ES-I3 (cell line): ENCODE measurements around the gene HMCES.
A peak's percentile ranks its signal among the peaks of the same experiment; 100 is the strongest.
"Not testable (repeated sequence)": the region's sequence is repeated elsewhere in the genome, so short reads cannot be mapped to it uniquely, and the experiment has no call there.

Experiments
- H3K36me3 ChIP-seq: 2 replicates; pipeline ENCODE4 v1.6.1; 2013; ENCODE audit warnings: mild to moderate bottlenecking, low read length, control low read depth, moderate library complexity; ENCODE audit not compliant: insufficient read depth
- H3K4me1 ChIP-seq: 2 replicates; pipeline ENCODE4 v1.6.1; 2013; ENCODE audit warnings: mild to moderate bottlenecking, control low read depth, low read length; ENCODE audit not compliant: insufficient read depth
- H3K9ac ChIP-seq: 2 replicates; pipeline ENCODE4 v1.6.1; 2013; ENCODE audit warnings: low read depth, mild to moderate bottlenecking, low read length, moderate library complexity
- H3K9me3 ChIP-seq: 2 replicates; pipeline ENCODE4 v1.6.1; 2013; ENCODE audit warnings: mild to moderate bottlenecking, low read length, moderate library complexity; ENCODE audit not compliant: control insufficient read depth, insufficient read depth

Gene HMCES

DNA sequence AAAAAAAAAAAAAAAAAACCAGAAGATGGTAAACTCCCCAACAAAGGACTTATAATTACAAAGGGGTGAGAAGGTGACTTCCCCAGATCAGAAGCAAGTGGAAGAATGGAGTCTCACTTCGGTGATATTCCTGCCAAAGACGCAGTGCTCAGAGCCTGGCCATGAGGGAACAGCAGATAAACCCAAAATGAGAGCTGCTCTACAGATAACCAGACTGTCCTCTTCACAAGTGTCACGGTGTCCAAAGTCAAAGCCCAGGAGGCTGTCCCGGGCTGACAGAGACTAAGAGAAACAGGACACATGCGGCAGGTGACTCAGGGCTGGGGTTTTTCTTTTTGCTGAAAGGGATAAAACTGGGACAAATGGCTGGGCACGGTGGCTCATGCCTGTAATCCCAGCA, 48.8 kb downstream of the HMCES start:
- H3K9me3 ChIP-seq, result no peaks in the 10 kb centered on the region
- H3K4me1 ChIP-seq, result no peaks in the 10 kb centered on the region
- no peak overlapping the region for H3K9ac ChIP-seq
- no peaks in the 10 kb centered on the region for H3K36me3 ChIP-seq

DNA sequence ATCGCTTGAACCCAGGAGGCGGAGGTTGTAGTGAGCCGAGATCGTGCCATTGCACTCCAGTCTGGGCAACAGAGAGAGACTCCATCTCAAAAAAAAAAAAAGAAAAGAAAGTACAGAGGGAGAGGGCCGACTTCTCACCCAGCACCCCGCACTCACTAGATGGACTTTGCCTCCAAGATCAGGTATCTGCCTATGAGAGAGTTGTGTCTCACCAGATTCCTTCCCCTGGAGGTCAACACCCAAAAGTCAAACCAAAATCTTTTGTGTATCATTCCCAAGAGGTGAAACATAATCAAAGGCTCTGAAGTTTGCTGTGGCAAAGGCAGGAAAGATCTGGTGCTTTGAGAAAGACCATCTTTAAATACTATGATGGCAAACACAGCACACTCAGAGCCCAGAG, 51.2 kb downstream of the HMCES start:
- no peaks in the 10 kb centered on the region for H3K36me3 ChIP-seq
- H3K9me3 ChIP-seq, result no peaks in the 10 kb centered on the region
- no peak overlapping the region for H3K9ac ChIP-seq
- no peaks in the 10 kb centered on the region for H3K4me1 ChIP-seq

DNA sequence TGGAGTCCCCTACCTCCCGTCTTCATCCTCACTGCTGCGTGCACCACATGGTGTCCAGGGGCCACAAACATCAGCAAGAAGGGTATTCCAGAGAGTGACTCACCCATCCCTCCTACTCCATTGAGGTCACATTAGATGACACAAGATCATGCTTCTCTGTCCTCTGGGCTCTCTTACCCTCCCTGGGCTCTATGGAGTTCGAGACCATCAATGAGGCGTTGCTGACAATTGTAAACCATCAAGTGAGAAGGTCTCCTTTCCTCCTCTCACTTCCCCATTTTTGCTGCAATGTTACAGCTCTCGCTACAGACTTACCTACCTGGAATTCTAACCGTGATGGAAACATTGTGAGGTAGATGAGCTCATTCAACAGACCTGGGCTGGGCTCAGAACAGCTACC, 51.7 kb downstream of the HMCES start:
- no peaks in the 10 kb centered on the region for H3K4me1 ChIP-seq
- H3K36me3 ChIP-seq, result no peaks in the 10 kb centered on the region
- H3K9ac ChIP-seq, result no peak overlapping the region
- no peaks in the 10 kb centered on the region for H3K9me3 ChIP-seq

DNA sequence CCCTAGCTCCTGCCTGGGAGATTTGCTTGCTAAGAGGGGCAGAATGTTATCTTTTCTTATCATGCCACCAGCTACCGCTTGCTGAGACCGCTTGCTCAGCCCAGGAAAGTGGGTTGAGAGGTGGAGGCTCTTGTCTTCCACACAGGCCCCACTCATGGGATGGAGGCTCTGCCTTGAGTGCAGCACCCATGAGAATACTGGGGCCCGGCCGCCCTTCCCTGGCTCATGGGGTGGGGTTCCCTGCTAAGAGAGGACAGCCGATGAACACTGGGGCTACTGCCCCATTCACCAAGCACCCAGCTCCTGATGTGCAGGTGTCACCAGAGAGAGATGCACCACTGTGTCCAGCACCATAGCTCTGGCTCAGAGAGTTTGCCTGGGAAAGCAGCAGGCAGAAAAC, 55.2 kb downstream of the HMCES start:
- no peaks in the 10 kb centered on the region for H3K36me3 ChIP-seq
- H3K9me3 ChIP-seq, result no peaks in the 10 kb centered on the region
- no peak overlapping the region for H3K9ac ChIP-seq
- no peaks in the 10 kb centered on the region for H3K4me1 ChIP-seq

DNA sequence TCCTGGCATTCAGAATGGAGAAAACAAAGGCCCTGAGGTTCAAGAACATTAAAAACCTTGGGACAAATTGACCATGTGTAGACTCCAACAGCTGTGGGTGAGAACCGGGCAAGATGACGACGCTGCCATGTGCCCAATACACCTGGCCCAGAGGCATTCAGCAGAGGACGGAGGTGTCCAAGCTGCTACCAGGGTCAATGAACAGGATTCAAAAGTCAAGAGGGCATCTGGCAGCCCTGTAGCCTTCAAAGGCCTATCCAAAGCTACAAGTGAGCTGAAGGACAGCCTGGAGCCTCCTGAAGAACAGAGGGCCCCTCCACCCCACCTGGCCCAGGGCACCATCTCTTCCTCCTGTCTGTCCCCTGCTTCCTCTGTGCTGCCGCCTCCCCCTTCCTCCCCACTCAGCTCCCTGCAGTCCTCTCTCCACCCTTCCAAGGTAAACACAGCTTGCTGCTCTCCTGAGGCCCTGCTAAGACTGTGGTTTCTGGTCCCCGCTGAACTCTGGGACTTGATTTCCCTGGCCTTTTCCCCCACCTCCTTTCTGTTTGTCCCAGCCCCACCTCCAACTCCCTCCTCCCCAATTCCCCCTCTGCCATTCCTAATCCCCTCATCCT, 57.5 kb downstream of the HMCES start:
- Histone ChIP-seq H3K9ac (no peak overlapping the region), H3K36me3 (no peaks in the 10 kb centered on the region), H3K4me1 (no peaks in the 10 kb centered on the region), H3K9me3 (no peaks in the 10 kb centered on the region)

DNA sequence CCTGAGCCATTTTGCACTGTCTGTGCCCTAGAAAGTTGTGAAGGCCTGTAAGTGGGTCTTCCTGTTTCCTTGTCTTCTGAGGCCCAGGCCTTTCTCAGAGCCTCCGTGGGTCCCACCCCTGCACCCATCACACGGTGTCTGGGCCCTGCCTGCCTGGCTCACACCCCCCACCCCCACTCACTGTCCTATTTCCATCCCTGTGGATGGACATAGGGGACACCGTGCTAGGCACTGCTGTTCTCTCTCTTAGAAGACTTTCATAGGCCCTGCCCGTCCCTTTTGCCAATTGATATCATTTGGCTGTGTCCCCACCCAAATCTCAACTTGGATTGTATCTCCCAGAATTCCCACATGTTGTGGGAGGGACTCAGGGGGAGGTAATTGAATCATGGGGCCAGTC, 59.0 kb downstream of the HMCES start:
- H3K4me1 ChIP-seq, H3K9ac ChIP-seq, H3K9me3 ChIP-seq, H3K36me3 ChIP-seq: not testable (repeated sequence)

DNA sequence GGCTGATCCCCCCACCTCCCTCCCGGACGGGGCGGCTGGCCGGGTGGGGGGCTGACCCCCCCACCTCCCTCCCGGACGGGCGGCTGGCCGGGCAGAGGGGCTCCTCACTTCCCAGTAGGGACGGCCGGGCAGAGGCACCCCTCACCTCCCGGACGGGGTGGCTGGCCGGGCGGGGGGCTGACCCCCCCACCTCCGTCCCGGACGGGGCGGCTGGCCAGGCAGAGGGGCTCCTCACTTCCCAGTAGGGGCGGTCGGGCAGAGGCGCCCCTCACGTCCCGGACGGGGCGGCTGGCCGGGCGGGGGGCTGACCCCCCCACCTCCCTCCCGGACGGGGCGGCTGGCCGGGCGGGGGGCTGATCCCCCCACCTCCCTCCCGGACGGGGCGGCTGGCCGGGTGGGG, 60.5 kb downstream of the HMCES start:
- H3K36me3 ChIP-seq, H3K4me1 ChIP-seq, H3K9me3 ChIP-seq, H3K9ac ChIP-seq: not testable (repeated sequence)

DNA sequence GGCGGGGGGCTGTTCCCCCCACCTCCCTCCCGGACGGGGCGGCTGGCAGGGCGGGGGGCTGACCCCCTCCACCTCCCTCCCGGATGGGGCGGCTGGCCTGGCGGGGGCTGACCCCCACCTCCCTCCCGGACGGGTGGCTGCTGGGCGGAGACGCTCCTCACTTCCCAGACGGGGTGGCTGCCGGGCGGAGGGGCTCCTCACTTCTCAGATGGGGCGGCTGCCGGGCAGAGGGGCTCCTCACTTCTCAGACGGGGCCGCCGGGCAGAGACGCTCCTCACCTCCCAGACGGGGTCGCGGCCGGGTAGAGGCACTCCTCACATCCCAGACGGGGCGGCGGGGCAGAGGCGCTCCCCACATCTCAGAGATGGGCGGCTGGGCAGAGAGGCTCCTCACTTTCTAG, 61.2 kb downstream of the HMCES start:
- not testable (repeated sequence) for H3K36me3 ChIP-seq, H3K9me3 ChIP-seq, H3K9ac ChIP-seq, H3K4me1 ChIP-seq

DNA sequence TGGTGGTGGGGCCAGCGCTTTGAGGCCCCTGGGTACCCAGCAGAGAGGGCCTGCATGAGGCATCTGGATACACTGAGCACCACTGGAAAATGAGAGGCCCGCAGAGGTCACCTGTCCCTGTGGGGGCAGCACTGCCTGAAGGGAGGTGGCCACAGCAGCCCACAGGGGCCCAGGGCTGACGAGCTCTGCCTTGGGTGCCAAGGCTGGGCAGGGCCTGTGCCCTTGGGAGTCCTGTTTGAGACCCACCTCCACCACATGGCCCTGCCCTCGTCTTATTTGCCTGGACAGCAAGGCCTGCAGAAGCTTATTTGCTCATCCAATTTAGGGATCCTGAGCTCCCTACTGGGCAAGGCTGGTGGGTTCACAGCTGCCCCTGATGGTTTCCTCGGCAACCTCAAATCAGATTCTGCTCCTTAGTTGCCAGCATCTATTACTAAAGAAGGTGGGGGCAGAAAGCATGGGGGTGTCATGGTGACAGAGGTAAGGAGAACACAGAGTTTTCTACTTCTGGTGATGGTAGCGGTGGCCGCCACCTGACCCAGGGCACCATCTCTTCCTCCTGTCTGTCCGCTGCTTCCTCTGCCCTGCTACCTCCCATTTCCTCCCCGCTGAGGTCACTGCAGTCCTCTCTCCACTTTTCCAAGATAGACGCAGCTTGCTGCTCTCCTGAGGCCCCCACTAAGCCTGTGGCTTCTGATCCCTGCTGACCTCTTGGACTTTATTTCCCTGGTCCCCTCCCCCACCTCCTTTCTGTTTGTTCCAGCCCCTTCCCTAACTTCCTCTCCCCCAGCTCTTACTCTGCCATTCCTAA, 62.9 kb downstream of the HMCES start:
- Histone ChIP-seq H3K9ac (no peak overlapping the region), H3K36me3 (no peaks in the 10 kb centered on the region), H3K9me3 (no peaks in the 10 kb centered on the region), H3K4me1 (peaks cover 4% of the 10 kb centered on the region; the same call in 1 of the 2 replicates)

DNA sequence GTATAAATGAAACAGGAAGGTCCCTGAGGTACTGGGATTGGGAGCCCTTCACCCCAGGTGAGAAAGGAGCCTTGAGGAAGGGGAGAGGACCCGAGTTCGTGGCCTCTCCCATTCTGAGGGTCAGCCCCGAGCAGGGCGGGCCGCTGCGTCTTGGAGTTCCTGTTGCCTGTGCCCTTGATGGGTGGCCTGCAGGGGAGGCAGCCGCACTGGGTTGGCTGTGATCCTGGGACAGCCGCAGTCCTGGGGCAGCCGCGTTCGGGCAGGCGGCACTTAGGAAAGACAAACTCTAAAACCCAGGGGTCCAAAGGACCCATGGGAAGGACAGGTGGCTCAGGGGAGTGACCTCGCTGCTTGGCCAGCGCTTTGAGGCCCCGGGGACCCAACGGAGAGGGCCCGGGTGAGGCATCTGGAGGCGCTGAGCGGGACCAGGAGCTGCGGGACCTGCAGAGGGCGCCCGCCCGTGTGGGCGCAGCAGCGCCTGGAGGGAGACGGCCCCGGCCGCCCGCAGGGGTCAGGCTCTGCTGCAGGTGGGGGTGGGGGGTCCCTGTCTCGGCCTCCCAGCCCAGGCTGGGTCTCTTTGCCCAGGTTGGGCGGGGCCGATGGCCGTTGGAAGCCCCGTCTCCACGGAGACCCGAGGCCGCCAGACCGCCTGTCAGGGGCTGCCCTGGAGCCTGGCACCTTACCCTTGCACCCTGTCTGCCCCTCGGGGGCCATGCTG, 65.1 kb downstream of the HMCES start:
- Histone ChIP-seq H3K9ac (peak overlapping the region; percentile 61; the same call in 1 of the 2 replicates), H3K9me3 (no peaks in the 10 kb centered on the region), H3K4me1 (peaks cover 4% of the 10 kb centered on the region; the same call in 1 of the 2 replicates), H3K36me3 (no peaks in the 10 kb centered on the region)

DNA sequence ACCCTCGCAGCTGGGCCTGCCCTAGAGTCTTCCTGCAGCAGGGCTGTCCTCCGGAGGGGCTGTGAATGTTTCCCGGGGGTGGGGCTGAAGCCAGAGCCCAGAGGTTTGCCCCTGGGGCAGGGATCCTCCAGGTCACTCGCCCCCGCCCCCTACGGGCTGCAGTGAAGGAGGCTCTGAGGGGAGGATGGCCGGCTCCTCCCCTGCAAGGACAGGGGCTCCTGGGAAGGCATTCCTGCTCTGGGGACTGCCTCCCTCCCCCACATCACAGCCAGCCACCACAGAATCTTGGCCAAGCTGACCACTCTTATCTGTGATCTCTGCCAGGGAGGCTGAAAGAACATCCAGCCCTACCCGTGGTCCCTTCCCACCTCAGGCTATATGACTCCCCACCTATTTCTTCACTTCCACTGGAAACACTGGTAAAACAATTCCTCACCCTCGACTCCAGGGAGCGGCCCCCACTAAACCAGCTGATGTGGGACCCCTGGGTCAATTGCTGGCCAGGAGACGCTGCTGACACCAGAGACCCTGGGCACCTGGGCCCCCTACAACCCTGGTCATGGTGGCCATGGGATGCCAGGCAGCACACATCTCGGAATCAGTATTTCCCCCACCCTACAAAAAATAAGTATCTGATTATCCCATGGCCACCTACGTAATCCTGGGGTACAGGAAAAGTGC, 66.0 kb downstream of the HMCES start:
- H3K9ac ChIP-seq, result peak overlapping the region; percentile 61; the same call in 1 of the 2 replicates
- H3K36me3 ChIP-seq, result no peaks in the 10 kb centered on the region
- H3K4me1 ChIP-seq, result peaks cover 4% of the 10 kb centered on the region; the same call in 1 of the 2 replicates
- no peaks in the 10 kb centered on the region for H3K9me3 ChIP-seq

DNA sequence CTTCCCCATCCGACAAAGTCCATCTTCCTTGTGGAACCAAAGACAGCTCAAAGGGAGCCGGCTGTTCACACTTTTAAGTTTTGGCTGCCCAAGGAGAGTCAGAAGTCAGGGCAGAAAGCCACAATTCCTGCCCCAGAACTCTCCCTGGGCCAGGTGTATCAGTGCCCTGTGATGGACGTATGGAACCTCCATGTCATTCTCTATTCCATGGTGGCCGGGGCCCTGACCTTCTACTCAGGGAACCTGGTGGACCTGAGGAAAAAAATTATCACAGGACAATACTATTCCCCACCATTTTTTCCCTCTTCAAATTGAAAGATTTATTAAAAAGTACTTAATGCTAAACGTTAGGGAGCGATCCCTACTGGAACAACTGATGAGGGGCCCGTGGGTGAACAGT, 66.6 kb downstream of the HMCES start:
- H3K9me3 ChIP-seq, result no peaks in the 10 kb centered on the region

DNA sequence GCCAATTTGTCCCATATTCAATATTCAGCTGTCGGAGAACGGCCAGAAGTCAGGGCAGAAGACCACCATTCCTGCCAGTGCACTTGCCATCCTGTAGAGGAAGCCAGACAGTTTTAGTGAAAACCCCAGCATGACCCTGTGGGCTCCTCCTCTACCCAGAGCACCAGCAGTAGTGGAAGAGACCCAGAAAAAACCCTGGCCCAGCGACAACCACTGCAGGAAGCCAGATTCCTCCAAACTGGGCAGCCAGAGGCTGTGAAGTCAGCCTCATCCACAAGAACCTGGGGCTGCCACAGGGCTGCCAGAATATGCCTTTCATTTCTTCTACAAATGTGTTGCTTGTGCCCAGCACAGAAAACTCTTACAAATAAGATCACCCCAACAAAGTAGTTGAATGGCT, 67.3 kb downstream of the HMCES start:
- no peaks in the 10 kb centered on the region for H3K9me3 ChIP-seq
- no peaks in the 10 kb centered on the region for H3K36me3 ChIP-seq
- H3K4me1 ChIP-seq, result peaks cover 4% of the 10 kb centered on the region; the same call in 1 of the 2 replicates
- H3K9ac ChIP-seq, result no peak overlapping the region

More for the DNA sequence above, 66.6 kb downstream of the HMCES start:
- Histone ChIP-seq H3K4me1 (peaks cover 4% of the 10 kb centered on the region; the same call in 1 of the 2 replicates), H3K36me3 (no peaks in the 10 kb centered on the region), H3K9ac (no peak overlapping the region)

DNA sequence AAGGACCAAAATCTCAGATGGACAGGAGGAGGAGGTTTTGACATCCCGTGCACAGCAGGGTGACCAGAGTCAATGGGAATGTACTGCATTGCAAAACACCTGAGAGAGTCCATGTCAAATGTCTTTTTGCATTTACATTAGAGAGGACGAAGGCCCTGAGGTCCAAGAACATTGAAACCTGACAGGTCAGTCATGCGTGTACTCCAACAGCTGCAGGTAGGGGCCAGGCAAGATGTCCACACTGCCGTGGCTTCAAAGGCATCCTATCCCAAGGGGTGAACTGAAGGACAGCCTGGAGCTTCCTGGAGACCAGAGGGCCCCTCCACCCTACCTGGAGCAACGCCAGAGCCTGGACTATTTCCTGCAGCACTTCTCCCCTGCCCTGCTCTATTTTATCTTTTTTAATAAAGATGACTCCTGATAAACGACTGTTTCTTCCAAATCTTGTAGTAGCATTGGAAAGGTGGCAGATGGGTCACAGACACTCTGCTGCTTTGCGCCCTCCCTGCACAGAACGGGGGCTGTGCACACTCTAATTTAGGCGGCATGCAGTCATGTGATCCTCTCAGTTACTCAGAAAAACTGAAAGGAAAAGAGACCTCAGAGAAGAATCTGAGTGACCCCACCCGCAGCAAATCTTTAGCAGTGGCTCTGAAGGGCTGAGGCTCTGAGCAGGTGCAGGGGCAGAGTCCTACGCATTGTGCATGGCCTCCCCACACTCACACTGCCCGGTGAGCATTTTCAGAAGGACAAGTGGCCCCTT, 68.2 kb downstream of the HMCES start:
- peaks cover 4% of the 10 kb centered on the region; the same call in 1 of the 2 replicates for H3K4me1 ChIP-seq
- no peak overlapping the region for H3K9ac ChIP-seq
- H3K36me3 ChIP-seq, result no peaks in the 10 kb centered on the region
- H3K9me3 ChIP-seq, result no peaks in the 10 kb centered on the region
